Body of pancreas (tissue), 4 donors: ENCODE results near the gene B3GNT2.

ENCODE experiments used
- POLR2A ChIP-seq, 3 donors: fragments of 450-650 bp; IDR thresholded peaks; one replicate each; pipeline ENCODE4 v1.6.1; 2016; ENCODE audit warnings: antibody characterized with exemption in 3 of 3, mild to moderate bottlenecking in 2 of 3
- TF ChIP-seq, protein P1 (sequence below), 7 experiments: fragments of 450-650 bp in 4 of 7; fragments of 200-600 bp in 3 of 7; sonication (generic) in 3 of 7; IDR thresholded peaks; one replicate each; pipeline ENCODE4 v1.5.1; 2016 to 2019; ENCODE audit warnings: antibody characterized with exemption in 7 of 7

DNA sequence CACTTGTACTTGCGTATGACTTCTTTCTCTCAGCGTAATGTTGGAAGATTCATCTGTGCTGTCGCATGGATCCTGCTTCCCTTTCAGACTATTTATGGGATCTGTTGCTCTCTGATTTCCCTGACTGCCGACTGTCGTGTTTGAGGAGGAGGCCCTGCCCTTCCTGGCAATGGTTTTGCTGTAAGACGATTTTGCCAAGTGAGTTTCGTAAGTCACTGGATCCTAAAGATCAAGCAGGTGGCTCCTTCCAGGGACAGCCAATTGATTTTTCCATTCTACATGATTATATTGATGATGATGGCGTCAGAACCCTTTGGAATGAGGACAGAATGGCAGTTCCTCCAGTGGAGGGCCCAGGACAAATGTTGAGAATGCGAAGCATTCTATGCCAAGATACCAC lies 8.7 kb upstream of the B3GNT2 start:
- TF ChIP-seq POLR2A (IDR thresholded peaks at IDR 0.05) = peak in 1 of 3 donors; percentile 37
- TF ChIP-seq, protein P1, sequence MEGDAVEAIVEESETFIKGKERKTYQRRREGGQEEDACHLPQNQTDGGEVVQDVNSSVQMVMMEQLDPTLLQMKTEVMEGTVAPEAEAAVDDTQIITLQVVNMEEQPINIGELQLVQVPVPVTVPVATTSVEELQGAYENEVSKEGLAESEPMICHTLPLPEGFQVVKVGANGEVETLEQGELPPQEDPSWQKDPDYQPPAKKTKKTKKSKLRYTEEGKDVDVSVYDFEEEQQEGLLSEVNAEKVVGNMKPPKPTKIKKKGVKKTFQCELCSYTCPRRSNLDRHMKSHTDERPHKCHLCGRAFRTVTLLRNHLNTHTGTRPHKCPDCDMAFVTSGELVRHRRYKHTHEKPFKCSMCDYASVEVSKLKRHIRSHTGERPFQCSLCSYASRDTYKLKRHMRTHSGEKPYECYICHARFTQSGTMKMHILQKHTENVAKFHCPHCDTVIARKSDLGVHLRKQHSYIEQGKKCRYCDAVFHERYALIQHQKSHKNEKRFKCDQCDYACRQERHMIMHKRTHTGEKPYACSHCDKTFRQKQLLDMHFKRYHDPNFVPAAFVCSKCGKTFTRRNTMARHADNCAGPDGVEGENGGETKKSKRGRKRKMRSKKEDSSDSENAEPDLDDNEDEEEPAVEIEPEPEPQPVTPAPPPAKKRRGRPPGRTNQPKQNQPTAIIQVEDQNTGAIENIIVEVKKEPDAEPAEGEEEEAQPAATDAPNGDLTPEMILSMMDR (IDR thresholded peaks at IDR 0.05) = no peak
